GM18870 (cell line): ENCODE measurements around the gene NETO1.

Source experiments
- ATAC-seq: cut with Tn5 transposase; IDR thresholded peaks from one replicate; pipeline ENCODE4 v1.9.1; 2021; ENCODE audit warnings: moderate library complexity; ENCODE audit not compliant: unreplicated experiment

The NETO1 gene

GRCh38 chr18:72867746-72868584 is at the start of gene NETO1:
NETO1 (minus strand) TSS chr18:72867987; CDS start chr18:72867291, 696 bp downstream.
- ATAC-seq, result no peak

- no peak for ATAC-seq
Observed at GRCh38 chr18:72910045-72910444, 42.3 kb upstream of the NETO1 start.

- ATAC-seq, result no peak
Observed at GRCh38 chr18:72908181-72908580, 40.4 kb upstream of the NETO1 start.

GRCh38 chr18:72903033-72903432 is 35.2 kb upstream of the NETO1 start:
- ATAC-seq, result no peak

- ATAC-seq, result no peak
Observed at GRCh38 chr18:72899338-72899737, 31.6 kb upstream of the NETO1 start.

- ATAC-seq, result no peak
Observed at GRCh38 chr18:72898870-72899269, 31.1 kb upstream of the NETO1 start.

GRCh38 chr18:72895548-72895947 is 27.8 kb upstream of the NETO1 start:
- no peak for ATAC-seq

GRCh38 chr18:72878561-72878960 is 10.8 kb upstream of the NETO1 start:
- ATAC-seq, result no peak

- ATAC-seq, result no peak
Observed at GRCh38 chr18:72878143-72878542, 10.4 kb upstream of the NETO1 start.

- ATAC-seq, result no peak
Observed at GRCh38 chr18:72871091-72871490, 3.3 kb upstream of the NETO1 start.

- no peak for ATAC-seq
Observed at GRCh38 chr18:72869226-72870185, 1.7 kb upstream of the NETO1 start.

- ATAC-seq, result no peak
Observed at GRCh38 chr18:72868585-72869225, 918 bp upstream of the NETO1 start.

GRCh38 chr18:72866901-72867745 is 664 bp downstream of the NETO1 start:
- no peak for ATAC-seq

GRCh38 chr18:72866442-72866900 is 1.3 kb downstream of the NETO1 start:
- no peak for ATAC-seq

- ATAC-seq, result no peak
Observed at GRCh38 chr18:72863754-72864153, 4.0 kb downstream of the NETO1 start.

- no peak for ATAC-seq
Observed at GRCh38 chr18:72859088-72859487, 8.7 kb downstream of the NETO1 start.

- no peak for ATAC-seq
Observed at GRCh38 chr18:72849671-72850070, 18.1 kb downstream of the NETO1 start.

GRCh38 chr18:72848503-72849237 is 19.1 kb downstream of the NETO1 start:
- peak; percentile 38 for ATAC-seq

- ATAC-seq, result no peak
Observed at GRCh38 chr18:72847771-72848170, 20.0 kb downstream of the NETO1 start.
